ENCODE data around the gene TADA2B. TPM values are rescaled to one million over a fixed set of nuclear protein-coding genes. Genes with fewer than 3 reads are reported as not detected.

The TADA2B gene
- total RNA-seq, 1 experiment from 2014 or later, result 29.5 TPM

DNA sequence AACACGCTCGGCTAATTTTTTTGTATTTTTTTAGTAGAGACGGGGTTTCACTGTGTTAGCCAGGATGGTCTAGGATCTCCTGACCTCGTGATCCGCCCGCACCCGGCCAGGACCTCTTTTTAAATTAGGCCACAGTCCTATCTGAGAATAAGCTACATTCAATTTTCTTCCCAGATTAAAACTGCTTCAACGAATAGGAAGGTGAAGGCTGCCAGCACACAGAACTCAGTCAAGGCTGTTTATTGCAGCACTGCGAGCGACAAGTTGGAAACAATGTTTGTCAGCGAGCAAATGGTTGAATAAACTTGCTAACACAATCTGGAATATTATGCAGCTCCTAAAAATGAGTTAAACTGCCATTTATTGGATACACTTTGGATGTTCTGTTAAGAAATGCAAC lies 22.8 kb downstream of the TADA2B start:
- Mint-ChIP-seq H3K36me3 (ENCODE audit: insufficient read depth, unreplicated experiment) (peaks cover 46% of the 10 kb centered on the region), H3K9me3 (ENCODE audit: unreplicated experiment) (no peaks in the 10 kb centered on the region), H3K4me1 (ENCODE audit: insufficient read depth, unreplicated experiment) (peaks cover 22% of the 10 kb centered on the region), H3K4me3 (ENCODE audit: unreplicated experiment) (peak overlapping the region; percentile 90), H3K27me3 (ENCODE audit: insufficient read depth, unreplicated experiment) (peaks cover 7% of the 10 kb centered on the region), H3K27ac (ENCODE audit: low read depth, unreplicated experiment) (peak overlapping the region; percentile 59)
- ChIA-PET POLR2A (interaction anchor here (0.9 to 8.0 kb wide), 13 partner anchors 9 to 349 kb away, joined by 3 to 165 read pairs (median 15); partner anchors contain the start of genes BLOC1S4 and TADA2B), CTCF (interaction anchor here (0.6 to 13.0 kb wide), 5 partner anchors 16 to 147 kb away, joined by 3 to 98 read pairs (median 5); partner anchors contain the start of gene TADA2B)
- no peak for DNase-seq (ENCODE audit: unreplicated experiment)
- intact Hi-C loops (cut with micrococcal nuclease), result loop anchor here (1.0 kb wide), 1 partner anchor 21 kb away; no protein-coding TSS in a partner anchor
- no peak for TF ChIP-seq CTCF (IDR thresholded peaks at IDR 0.05; ENCODE audit: unreplicated experiment)
- BruUV-seq (replicated peaks), result no TSS peak

- peaks cover 11% of the 10 kb centered on the region for H3K27me3 Mint-ChIP-seq (ENCODE audit: insufficient read depth, unreplicated experiment)
- no TSS peak for BruUV-seq (replicated peaks)
- DNase-seq (ENCODE audit: unreplicated experiment), result no peak
- ChIA-PET POLR2A (interaction anchor here (0.9 to 8.0 kb wide), 18 partner anchors 10 to 393 kb away, joined by 4 to 165 read pairs (median 12); partner anchors contain the start of genes BLOC1S4, TADA2B and TBC1D14), CTCF (interaction anchor here (0.6 to 13.0 kb wide), 11 partner anchors 14 to 895 kb away, joined by 3 to 98 read pairs (median 5); partner anchors contain the start of gene TADA2B)
- H3K36me3 Mint-ChIP-seq (ENCODE audit: insufficient read depth, unreplicated experiment), result peaks cover 41% of the 10 kb centered on the region
- intact Hi-C loops (cut with micrococcal nuclease), result loop anchor here (1.0 kb wide), 1 partner anchor 21 kb away; no protein-coding TSS in a partner anchor
- TF ChIP-seq CTCF (IDR thresholded peaks at IDR 0.05; ENCODE audit: unreplicated experiment), result no peak
- peaks cover 23% of the 10 kb centered on the region for H3K4me1 Mint-ChIP-seq (ENCODE audit: insufficient read depth, unreplicated experiment)
- peak overlapping the region; percentile 59 for H3K27ac Mint-ChIP-seq (ENCODE audit: low read depth, unreplicated experiment)
- no peaks in the 10 kb centered on the region for H3K9me3 Mint-ChIP-seq (ENCODE audit: unreplicated experiment)
- peak overlapping the region; percentile 90 for H3K4me3 Mint-ChIP-seq (ENCODE audit: unreplicated experiment)
These were observed 23.3 kb downstream of the TADA2B start for GRCh38 chr4:7066493-7066892.

- POLR2A ChIA-PET, result interaction anchor here (0.6 to 8.0 kb wide), 35 partner anchors 8 to 869 kb away, joined by 3 to 165 read pairs (median 7); partner anchors contain the start of genes BLOC1S4, TADA2B and TBC1D14
- peaks cover 35% of the 10 kb centered on the region for H3K36me3 Mint-ChIP-seq (ENCODE audit: insufficient read depth, unreplicated experiment)
These were observed 23.9 kb downstream of the TADA2B start for GRCh38 chr4:7067126-7067451.

More at GRCh38 chr4:7067126-7067451, 23.9 kb downstream of the TADA2B start:
- TSS peak; percentile 47 for BruUV-seq (replicated peaks)
- no peak for TF ChIP-seq CTCF (IDR thresholded peaks at IDR 0.05; ENCODE audit: unreplicated experiment)
- CTCF ChIA-PET, result interaction anchor here (0.5 to 13.0 kb wide), 14 partner anchors 13 to 895 kb away, joined by 3 to 98 read pairs (median 4); partner anchors contain the start of gene TADA2B
- H3K9me3 Mint-ChIP-seq (ENCODE audit: unreplicated experiment), result no peaks in the 10 kb centered on the region
- H3K27me3 Mint-ChIP-seq (ENCODE audit: insufficient read depth, unreplicated experiment), result peaks cover 14% of the 10 kb centered on the region
- intact Hi-C loops (cut with micrococcal nuclease), result no loop called here
- H3K4me1 Mint-ChIP-seq (ENCODE audit: insufficient read depth, unreplicated experiment), result peaks cover 23% of the 10 kb centered on the region
- H3K27ac Mint-ChIP-seq (ENCODE audit: low read depth, unreplicated experiment), result peak overlapping the region; percentile 59
- no peak for DNase-seq (ENCODE audit: unreplicated experiment)
- H3K4me3 Mint-ChIP-seq (ENCODE audit: unreplicated experiment), result peak overlapping the region; percentile 90
